ENCODE data around the gene KIF26A. TPM values are rescaled to one million over a fixed set of nuclear protein-coding genes. Genes with fewer than 3 reads are reported as not detected.

The KIF26A gene
- polyA plus RNA-seq, 1 donor from 2014 or later: 11.2 TPM

DNA sequence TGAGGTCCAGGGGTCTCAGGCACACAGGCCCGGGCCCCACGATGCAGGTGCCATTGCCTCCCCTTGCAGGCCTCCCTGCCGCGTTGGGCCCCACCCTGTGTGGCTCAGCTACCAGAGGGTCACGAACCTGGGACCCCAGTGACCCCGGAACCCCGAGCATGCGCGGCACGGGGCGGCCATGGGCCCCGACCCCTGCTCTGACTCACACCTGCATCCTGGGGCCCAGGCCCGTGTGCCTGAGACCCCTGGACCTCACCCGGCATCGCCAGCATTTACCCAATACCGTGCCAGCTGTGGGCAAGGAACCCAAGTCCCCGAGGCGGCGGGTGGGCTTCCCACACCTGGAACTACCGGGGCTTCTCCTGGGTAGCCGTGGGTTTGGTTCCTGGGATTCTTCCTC lies 25.2 kb downstream of the KIF26A start:
- Histone ChIP-seq H3K9ac (ENCODE audit: low read length) (no peak overlapping the region), H2AFZ (ENCODE audit: low read depth, low read length) (no peak overlapping the region), H3K79me2 (replicated peaks; ENCODE audit: insufficient read depth, low read length) (no peaks in the 10 kb centered on the region), H3K9me3 (ENCODE audit: low read length) (no peaks in the 10 kb centered on the region), H3K4me3 (ENCODE audit: low read length) (no peak overlapping the region), H3F3A (ENCODE audit: insufficient read depth, low read length, poor library complexity, severe bottlenecking) (no peaks in the 10 kb centered on the region), H3K4me2 (ENCODE audit: low read length) (no peak overlapping the region), H3K36me3 (ENCODE audit: insufficient read depth, low read length) (no peaks in the 10 kb centered on the region), H3K9me2 (ENCODE audit: insufficient read depth, low read length) (no peaks in the 10 kb centered on the region), H3K27me3 (ENCODE audit: insufficient read depth, low read depth, low read length) (no peaks in the 10 kb centered on the region), H4K20me1 (ENCODE audit: insufficient read depth) (no peaks in the 10 kb centered on the region), H3K27ac (ENCODE audit: low read length) (no peak overlapping the region)
- TF ChIP-seq, protein P1, sequence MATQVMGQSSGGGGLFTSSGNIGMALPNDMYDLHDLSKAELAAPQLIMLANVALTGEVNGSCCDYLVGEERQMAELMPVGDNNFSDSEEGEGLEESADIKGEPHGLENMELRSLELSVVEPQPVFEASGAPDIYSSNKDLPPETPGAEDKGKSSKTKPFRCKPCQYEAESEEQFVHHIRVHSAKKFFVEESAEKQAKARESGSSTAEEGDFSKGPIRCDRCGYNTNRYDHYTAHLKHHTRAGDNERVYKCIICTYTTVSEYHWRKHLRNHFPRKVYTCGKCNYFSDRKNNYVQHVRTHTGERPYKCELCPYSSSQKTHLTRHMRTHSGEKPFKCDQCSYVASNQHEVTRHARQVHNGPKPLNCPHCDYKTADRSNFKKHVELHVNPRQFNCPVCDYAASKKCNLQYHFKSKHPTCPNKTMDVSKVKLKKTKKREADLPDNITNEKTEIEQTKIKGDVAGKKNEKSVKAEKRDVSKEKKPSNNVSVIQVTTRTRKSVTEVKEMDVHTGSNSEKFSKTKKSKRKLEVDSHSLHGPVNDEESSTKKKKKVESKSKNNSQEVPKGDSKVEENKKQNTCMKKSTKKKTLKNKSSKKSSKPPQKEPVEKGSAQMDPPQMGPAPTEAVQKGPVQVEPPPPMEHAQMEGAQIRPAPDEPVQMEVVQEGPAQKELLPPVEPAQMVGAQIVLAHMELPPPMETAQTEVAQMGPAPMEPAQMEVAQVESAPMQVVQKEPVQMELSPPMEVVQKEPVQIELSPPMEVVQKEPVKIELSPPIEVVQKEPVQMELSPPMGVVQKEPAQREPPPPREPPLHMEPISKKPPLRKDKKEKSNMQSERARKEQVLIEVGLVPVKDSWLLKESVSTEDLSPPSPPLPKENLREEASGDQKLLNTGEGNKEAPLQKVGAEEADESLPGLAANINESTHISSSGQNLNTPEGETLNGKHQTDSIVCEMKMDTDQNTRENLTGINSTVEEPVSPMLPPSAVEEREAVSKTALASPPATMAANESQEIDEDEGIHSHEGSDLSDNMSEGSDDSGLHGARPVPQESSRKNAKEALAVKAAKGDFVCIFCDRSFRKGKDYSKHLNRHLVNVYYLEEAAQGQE (IDR thresholded peaks at IDR 0.05; ENCODE audit: borderline replicate concordance): no peak
- TF ChIP-seq RAD21 (conservative IDR thresholded peaks at IDR 0.05) (no peak), CTCF (IDR thresholded peaks at IDR 0.05; ENCODE audit: poor library complexity, severe bottlenecking) (no peak), POLR2AphosphoS5 (IDR thresholded peaks at IDR 0.05) (no peak), TAF1 (IDR thresholded peaks at IDR 0.05; ENCODE audit: low read depth) (no peak), EP300 (conservative IDR thresholded peaks at IDR 0.05; ENCODE audit: poor library complexity, severe bottlenecking) (no peak), SMC3 (conservative IDR thresholded peaks at IDR 0.05; ENCODE audit: poor library complexity) (no peak), MXI1 (conservative IDR thresholded peaks at IDR 0.05; ENCODE audit: poor library complexity, severe bottlenecking) (no peak)

GRCh38 chr14:104164041-104164440 lies 25.7 kb downstream of the KIF26A start:
- Histone ChIP-seq H3F3A (ENCODE audit: insufficient read depth, low read length, poor library complexity, severe bottlenecking) (no peaks in the 10 kb centered on the region), H3K9me2 (ENCODE audit: insufficient read depth, low read length) (no peaks in the 10 kb centered on the region), H3K4me2 (ENCODE audit: low read length) (no peak overlapping the region), H3K27me3 (ENCODE audit: insufficient read depth, low read depth, low read length) (no peaks in the 10 kb centered on the region), H4K20me1 (ENCODE audit: insufficient read depth) (no peaks in the 10 kb centered on the region), H3K79me2 (replicated peaks; ENCODE audit: insufficient read depth, low read length) (no peaks in the 10 kb centered on the region), H3K27ac (ENCODE audit: low read length) (no peak overlapping the region), H3K9ac (ENCODE audit: low read length) (no peak overlapping the region), H3K36me3 (ENCODE audit: insufficient read depth, low read length) (no peaks in the 10 kb centered on the region), H2AFZ (ENCODE audit: low read depth, low read length) (no peak overlapping the region), H3K4me3 (ENCODE audit: low read length) (no peak overlapping the region), H3K9me3 (ENCODE audit: low read length) (no peaks in the 10 kb centered on the region)
- TF ChIP-seq RAD21 (conservative IDR thresholded peaks at IDR 0.05): no peak
- TF ChIP-seq MXI1 (conservative IDR thresholded peaks at IDR 0.05; ENCODE audit: poor library complexity, severe bottlenecking): no peak
- TF ChIP-seq SMC3 (conservative IDR thresholded peaks at IDR 0.05; ENCODE audit: poor library complexity): no peak
- TF ChIP-seq, protein P1 (IDR thresholded peaks at IDR 0.05; ENCODE audit: borderline replicate concordance): no peak
- no peak for TF ChIP-seq CTCF (IDR thresholded peaks at IDR 0.05; ENCODE audit: poor library complexity, severe bottlenecking)
- TF ChIP-seq TAF1 (IDR thresholded peaks at IDR 0.05; ENCODE audit: low read depth): no peak
- no peak for TF ChIP-seq POLR2AphosphoS5 (IDR thresholded peaks at IDR 0.05)
- no peak for TF ChIP-seq EZH2 (IDR thresholded peaks at IDR 0.05; ENCODE audit: borderline replicate concordance, insufficient read depth, low read length, poor library complexity, severe bottlenecking)
- TF ChIP-seq EP300 (conservative IDR thresholded peaks at IDR 0.05; ENCODE audit: poor library complexity, severe bottlenecking): no peak
